ENCODE measurements around the gene SMAD4.

The SMAD4 gene

DNA sequence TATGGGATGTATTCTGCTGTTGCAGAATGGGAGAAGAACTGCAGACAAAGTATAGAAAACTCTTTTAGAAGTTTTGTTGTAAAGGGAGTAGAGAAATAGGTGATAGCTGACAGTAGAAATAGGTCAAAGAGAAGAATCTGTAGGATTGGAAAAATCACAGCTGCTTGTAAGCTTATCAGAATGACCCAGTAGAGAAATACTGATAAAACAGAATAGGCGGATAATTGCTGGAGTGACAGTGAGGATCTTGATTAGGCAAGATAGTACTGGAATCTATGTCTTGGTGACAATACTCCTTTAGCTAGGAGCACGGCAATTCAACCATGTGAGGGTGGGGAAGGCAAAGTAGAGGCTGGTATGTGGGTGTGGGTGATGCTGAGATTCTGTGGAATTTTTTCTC, 4.5 kb upstream of the SMAD4 start:
- DNase-seq, result no peak

DNA sequence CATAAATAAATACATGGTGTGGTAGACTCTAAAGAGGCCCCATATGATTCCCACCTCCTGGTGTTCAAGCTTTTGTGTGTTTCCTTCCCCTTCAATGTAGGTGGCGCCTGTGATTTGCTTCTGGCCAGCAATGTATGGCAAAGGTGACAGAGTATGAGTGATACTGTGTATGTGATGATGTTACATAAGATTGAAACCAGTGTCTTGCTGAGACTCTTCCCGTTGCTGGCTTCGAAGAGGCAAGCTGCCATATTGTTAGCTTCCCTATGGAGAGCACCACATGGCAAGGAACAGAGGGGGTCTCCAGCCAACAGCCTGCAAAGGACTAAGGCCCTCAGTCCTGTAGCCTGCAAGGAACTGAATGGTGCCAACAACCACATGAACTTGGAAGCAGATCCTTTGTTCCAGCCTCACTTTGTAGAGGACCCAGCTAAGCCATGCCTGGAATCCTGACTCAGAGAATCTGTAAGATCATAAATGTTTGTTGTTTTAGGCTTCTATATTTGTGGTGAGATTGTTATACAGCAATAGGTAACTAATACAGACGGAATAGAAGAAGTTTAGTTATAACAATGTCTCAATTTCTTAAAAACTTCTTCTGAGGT, 1.7 kb upstream of the SMAD4 start:
- DNase-seq, result peak; percentile 81 to 82

DNA sequence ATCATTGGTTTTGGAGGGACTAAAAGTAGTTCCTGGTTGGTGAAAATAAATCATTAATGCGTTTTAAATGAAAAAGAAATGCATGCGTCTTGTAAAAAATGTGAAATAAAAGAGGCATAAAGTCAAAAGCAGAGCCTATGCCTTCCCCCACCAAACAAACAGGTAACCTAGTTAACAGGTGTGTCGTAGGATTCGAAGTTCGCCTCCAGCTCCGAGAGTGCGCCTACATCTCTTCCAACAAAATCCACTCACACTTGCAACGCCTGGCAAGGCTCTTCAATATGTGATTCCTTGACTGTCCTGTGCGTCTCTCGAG, 677 bp upstream of the SMAD4 start:
- DNase-seq, result no peak

DNA sequence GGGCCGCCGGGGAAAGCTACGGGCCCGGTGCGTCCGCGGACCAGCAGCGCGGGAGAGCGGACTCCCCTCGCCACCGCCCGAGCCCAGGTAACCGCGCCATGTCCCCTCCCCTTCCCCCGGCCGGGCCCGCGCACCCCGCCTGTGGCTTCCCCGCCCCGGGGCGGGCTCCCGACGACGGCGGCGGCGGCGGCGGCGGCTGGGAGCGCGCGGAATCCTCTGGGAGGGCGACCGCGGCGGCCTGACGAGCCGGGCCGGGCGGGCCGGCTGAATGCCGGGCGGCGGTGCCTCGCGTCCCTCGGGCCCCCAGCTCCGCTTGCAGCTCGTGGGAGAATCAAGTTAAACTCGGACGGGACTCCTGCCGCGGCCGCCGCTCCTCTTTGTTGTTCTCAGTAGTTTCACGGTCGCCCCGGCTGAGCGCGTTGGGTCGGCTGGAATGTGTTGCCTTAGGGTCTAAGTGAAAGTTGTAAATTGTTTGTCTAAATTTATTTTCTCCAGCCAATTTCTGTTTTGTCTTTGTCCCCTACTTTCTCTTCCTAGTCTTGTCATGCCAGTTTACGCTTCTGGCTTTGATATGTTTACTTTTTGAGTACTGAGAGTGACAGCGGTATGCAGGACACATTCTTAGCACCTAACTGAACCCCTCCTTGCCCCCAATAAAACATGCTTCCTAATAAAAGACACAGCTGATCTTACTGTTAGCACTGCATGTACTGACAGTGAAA, 685 bp downstream of the SMAD4 start:
- peak in 1 of 2 experiments; percentile 80 for DNase-seq

DNA sequence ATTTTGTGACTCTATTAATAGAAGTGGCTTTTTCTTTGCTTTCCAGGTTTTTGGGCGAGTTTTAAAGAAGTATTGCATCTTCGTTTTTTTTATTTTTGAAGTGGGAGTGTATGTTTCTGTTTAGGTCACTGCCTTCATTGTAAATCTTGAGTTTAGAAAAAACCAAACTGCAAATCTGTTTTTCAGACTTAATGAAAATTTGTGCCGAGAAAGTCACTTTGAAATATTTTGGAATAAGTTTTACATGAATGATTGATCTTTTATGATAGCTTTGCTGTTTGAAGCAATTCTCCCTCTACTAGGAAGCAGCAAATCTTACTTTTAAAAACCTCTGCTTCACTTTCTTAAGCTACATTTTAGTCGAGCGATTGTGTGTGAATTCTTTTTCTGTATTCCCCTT, 2.2 kb downstream of the SMAD4 start:
- no peak for DNase-seq

DNA sequence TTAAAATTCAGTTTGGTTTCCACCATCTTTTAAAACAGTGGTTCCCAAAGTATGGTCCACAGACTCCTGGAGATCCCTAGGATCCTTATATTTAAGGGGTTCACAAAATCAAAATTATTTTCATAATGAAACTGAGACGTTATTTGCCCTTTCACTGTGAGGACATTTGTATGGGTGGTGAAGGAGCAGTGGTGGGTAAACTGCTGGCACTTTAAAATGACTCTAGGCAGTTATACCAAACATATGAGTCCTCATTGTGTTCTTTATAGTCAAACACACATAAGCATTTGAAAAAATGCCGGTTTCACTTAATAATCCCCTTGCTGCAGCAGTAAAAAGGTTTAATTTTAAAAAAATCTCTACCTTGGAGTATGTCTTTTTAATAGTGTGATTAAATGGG, 7.2 kb downstream of the SMAD4 start:
- DNase-seq, result no peak

DNA sequence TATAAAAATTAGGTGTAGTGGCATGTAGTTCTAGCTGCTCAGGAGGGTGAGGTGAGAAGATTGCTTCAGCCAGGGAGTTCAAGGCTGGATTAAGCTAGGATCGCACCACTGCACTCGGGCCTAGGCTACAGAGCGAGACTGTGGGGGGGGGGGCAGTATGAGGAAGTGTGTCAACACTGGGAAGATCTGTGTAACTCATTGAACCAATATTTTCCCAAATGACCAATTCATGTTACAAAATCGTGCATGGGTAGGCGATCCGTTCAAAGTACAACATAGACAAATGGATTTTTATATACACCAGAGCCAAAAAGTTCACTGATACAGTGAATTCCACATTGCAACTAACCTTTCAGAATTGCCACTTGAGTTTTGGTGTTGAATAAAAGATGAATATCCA, 8.1 kb downstream of the SMAD4 start:
- no peak for DNase-seq

DNA sequence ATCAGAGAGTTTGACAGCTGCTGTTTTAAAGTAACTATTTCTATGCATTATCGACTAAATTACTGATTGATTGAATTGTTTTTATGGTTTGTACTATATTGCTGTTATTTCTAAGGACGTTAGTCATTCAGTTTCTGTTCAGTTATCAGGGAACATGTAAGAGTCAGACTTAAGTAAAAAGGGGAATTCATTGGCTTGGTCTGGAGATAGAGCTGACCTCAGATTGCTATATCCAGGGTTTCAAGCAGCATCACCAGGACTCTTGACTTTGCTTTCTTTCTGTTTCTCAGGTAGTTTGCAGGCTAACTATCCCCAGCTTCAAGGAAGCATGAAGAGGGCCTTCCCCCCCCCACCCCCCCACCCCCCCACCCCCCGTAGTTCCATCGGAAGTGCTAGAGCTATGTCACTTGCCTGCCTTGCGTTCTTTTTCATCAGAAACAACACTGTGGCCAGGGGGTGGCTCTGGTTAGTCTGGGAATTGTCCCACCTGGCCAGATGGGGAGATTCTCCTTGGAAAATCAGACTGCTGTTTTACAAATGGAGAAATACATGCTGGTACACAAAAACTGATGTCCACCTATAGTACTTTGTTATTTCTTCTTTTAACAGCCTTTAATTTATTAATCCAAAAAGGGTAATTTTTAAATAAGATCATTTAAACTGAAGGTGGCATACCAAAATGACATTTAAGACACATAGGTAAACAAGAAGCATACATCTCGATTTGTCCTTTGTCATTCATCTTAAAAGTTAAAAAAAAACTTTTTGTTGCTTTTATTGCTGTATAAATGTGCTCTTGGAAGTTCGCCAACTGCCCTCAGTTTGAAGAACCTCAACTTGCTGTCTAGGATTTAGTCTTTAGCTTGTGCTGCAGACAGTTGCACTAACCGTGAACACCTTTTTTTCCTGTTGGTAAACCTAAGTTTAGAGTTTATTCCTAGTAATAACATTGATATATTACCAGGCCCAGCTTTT, 9.4 kb downstream of the SMAD4 start:
- DNase-seq, result no peak

DNA sequence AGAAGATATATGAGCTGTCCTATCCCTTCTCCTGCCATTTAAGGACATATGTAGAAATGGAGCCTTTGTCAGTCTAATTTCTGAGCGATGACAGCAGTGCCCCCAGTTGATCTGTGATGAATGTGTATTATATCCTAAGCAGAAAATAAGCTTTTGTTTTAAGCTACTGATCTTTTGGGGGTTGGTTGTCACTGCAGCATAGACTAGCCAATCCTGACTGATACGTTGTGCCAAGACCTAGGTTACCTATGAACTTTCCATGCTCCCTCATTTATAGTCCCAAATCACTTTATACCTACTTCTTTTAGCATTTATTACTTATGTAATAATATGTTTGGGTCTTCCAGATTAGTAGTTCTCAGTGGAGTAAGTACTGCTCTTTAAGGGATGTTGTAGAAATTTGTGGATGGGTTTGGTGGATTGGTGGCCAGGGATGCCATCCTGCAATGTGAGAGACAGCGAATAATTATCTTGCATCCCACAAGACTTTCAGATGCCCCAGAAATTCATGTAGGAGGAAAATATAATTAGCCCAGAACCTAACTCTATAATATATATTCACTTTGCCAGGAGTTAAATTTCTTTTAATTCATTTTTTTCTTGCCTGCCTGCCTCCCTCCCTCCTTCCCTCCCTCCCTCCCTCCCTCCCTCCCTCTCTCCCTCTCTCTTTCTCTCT, 11.8 kb downstream of the SMAD4 start:
- DNase-seq, result no peak

DNA sequence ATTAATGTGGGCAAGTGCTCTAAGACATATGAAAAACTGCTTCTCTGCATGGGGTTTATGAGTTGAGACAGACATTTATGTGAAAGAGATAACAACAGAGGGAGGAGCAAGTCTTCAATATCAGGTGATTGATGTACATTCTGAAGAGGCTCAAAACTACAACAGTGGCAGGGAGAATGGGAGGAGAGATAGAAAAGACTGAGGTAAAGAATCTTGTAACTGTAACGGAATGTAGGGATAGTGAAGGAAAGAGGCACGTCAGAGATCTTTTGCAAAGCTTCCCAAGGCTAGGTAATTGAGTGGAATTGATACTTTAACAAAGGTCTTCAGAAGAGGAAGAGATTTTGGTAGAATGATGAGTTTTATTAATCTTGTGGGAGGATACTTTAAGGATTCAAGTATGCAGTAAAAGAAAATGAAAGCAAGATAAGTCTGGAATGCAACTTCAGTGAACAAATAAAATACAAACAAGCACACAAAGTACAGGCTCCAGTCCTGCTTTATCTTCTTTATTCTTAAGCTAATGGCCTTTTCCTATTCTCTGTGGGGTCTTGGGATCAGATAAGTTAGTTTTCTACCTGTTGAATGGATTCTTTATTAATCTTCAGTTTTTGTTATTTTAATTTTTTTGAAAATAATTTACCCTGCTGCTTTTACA, 15.0 kb downstream of the SMAD4 start:
- DNase-seq, result no peak

DNA sequence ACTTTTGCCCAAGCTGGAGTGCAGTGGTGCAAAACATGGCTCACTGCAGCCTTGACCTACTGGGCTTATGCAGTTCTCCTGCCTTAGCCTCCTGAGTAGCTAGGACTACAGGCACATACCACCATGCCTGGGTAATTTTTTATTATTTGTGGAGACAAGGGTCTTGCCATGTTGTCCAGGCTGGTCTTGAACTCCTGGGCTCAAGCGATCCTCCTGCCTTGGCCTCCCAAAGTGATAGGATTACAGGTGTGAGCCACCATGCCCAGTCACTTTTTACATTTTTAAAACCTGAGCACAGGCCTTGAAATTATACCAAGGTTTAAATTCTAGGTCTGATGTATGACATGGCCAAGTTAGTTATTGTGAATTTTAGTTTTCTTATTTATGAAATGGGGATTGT, 18.2 kb downstream of the SMAD4 start:
- no peak for DNase-seq

DNA sequence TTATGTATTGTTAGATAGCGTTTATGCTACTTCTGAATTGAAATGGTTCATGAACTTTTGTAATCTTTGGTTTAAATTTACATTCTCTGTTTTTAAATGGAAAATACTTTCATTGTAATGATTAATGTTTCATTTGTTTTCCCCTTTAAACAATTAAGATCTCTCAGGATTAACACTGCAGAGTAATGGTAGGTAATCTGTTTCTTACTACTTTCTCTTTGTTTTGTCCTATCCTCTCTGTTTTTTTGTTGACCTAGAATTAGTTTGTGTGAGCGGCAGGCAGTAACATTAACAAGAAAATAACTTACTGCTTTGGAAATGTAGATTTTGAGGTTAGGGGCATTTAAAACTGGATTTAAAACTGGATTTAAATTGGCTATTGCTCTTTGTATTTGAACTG, 19.1 kb downstream of the SMAD4 start:
- DNase-seq, result no peak

DNA sequence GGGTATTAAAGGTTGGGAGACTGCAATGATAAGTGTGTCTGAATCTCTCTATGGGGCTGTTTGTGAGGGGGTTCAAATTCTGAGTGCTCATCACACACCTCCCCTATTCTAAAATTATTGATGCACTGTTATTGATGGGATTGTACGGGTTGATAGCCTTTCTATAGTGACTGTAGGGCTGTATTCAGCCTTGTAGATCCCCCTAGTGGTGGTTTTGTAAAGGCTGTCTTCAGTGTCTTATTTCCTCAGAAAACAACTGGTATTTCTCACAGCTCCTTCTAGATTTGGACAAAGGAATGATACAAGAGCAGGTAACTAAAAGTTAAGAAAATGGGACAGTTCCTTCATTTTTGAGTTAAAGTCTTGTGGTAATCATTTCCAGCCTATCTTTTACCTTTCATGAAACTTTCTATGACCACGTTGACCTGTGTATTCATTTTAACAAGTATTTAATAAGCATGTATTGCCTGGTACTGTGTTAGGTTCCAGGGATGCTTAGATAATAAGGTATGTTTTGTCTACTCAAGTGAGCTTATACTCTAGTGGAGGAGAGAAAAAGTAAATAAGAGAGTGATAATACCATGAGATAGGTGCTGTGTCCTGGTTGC, 21.2 kb downstream of the SMAD4 start:
- DNase-seq, result peak; percentile 30 to 76

DNA sequence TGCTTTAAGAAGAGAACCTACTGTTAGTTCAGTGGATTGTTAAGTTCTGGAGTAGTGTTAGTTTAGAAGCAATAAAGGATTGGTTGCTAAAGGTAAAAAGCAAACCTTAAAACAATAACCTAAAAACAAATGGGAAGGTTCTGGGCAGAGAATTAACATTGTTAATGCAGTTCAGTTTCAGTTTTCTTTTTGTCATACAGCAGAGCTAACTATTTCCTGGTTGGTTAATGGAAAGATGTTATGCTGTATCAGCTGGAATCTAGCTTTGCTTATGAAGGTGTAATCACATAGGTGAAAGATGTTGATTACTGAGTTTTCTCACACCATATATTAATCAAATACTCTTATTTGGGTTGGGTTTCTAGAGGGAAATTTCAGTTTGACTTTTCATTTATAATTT, 23.8 kb downstream of the SMAD4 start:
- no peak for DNase-seq

DNA sequence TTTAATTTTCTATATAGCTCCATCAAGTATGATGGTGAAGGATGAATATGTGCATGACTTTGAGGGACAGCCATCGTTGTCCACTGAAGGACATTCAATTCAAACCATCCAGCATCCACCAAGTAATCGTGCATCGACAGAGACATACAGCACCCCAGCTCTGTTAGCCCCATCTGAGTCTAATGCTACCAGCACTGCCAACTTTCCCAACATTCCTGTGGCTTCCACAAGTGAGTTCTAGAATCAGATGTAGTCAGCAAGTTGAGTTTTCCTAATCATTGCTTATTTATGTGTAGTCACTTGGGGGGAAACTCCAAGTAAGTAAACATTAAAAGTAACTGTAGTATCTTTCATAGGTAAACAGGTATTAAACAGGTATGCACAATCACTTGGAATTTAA, 24.8 kb downstream of the SMAD4 start:
- DNase-seq, result no peak

DNA sequence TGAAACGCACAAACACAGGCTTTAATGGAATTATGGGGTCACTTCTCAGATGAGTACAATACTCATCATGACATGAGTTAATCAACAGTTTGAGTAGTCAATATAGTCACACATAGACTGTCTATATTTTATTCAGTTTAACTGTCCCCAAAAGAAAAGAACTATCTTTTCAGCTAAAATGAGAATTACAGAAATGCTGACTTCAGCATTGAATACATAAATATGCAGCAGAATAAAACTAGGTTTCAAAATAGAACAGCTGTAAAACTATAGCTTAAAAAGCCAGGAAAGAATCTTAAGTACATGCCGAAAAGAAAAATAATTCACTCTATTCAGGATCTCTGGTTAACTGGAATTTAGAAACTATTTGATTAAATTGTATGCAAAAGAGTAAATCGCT, 30.0 kb downstream of the SMAD4 start:
- DNase-seq, result no peak

DNA sequence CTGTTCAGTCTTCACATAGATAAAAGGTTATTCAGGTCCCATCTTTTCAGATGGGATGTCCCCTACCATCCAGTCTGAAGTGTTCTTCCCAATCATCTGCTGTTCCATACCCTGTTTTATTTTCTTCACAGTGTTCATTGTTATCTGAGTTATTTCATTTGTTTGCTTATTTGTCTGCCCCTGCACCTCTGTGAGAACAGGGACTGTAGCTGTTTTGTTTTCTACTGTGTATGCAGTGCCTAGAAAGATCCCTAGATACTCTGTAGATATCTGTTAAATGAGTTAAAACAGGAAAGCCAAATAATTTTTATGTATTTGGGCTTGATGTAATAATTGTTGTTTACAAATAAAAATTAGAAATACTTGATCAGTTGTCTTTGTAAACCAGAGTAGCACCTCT, 34.2 kb downstream of the SMAD4 start:
- no peak for DNase-seq

DNA sequence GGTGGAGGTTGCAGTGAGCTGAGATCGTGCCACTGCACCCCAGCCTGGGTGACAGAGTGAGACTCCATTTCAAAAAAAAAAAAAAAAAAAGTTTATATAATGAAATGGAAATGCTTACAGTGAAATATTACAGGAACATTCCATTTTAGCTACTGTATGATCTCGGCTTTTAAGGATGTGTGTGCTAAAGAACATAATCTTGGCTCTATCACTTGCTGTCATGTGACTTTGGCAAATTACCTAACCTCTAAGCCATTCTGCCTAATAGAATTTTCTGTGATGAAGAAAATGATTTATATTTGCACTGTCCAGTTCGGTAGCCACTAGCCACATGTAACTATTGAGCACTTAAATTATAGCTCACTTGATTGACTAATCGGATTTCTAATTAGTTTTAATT, 36.3 kb downstream of the SMAD4 start:
- no peak for DNase-seq

DNA sequence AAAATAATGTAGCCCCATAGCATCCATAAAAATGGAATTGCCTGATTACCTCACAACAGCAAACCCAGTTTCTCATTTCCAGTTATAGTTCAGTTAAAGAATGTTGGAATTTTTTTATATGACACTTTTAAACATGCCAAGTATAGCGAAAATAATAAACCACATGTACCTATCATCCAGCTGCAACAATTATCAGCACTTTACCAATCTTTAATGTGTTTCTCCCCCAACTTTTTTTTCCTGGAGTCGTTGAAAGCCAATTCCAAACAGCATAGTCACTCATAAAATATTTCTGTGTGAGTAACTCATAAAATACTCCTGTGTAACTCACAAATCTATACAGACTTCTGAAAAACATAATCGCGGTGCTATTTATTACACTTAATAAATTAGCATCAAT, 38.1 kb downstream of the SMAD4 start:
- DNase-seq, result no peak

DNA sequence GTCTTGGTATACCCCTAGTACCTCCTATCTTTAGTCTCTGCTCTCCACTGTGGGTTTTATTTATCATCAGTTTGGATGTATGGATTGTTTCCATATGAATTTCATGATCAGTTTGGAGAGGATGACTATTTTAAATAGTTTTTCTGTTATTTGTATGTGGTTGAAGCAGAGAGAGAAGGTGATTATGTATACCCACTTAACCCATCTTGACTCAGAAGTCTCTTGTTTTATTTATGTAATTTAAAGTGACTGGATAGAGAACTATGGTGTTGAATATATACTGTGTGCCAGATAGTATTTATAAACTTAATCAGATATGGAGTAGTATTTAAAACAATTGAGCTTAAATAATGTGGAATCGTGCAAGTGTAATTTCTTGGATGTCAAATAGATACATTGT, 39.9 kb downstream of the SMAD4 start:
- DNase-seq, result no peak

DNA sequence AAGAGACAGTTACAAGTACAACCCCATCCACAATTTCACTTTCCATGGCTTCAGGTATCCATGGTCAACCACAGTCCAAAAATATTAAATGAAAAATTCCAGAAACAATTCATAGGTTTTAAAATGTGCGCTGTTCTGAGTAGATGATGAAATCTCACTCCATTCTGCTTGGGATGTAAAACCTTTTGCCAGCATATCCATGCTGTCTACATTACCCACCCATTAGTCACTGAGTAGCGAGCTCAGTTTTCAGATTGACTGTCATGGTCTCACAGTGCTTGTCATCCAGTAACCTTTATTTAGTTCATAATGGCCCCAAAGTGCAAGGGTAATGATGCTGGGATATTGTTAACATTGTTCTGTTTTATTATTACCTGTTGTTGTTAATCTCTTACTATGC, 40.5 kb downstream of the SMAD4 start:
- DNase-seq, result no peak

DNA sequence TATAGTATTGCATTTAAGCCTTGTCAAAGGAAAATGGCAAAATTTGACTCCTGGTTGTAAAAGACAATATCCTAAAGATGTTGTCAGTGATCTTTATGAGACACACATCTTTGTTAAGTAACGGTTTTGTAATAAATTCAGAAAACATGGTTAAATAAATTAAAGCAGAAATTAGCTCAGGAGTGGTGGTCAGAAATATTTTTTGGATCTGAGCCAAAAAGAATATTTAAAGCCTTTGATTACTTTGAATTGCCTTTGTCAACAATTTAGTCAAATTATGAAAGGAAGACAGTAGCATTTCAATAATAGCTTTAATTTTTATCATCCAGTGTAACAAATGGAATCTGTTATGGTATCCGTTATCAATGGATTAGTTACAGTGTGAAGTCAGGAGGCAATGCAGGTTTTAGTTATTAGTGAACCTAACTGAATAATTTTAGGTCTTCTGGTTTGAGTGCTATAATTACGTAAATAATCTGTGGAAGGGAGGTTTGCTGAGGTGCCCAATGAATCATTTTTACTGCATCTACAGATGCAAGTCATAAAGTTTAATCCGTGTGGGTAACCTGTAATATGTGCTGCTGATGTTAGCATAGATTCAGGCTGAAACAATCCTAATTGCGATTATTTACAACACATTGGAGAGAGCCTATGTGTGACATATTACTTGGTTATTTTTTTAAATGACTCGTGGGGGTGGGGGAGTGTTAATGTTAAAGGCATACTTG, 42.7 kb downstream of the SMAD4 start:
- DNase-seq, result no peak
